Measurements from ENCODE around the gene CRADD. TPM values are rescaled to one million over a fixed set of nuclear protein-coding genes. Genes with fewer than 3 reads are reported as not detected.

Gene CRADD
- total and polyA plus RNA-seq, 10 of the 15 experiments (the other 5 are each of a cell fraction or from before 2014, with no cell fraction given): 7.6 to 15.5 (median 11.7) TPM

DNA sequence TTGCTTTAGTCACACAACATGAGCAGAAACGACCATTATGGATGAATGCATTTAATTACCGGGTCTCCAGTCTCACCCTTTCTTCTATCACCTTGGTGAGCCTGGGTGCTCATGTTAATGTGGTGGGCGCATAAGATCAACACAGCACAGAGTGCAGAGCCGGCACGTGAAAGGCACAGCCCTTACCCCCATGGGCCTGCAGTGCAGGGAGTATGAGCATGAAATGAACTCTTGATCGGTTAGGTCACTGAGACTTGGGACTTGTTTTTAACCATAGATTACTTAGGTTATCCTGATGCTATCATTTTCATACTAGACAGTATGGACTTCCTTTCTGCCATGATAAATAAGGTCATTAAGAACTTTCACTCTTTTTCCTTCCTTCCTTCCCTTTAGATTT lies 156.8 kb downstream of the CRADD start:
- Histone ChIP-seq H3K79me2 (ENCODE audit: control insufficient read depth, insufficient read depth, low read length) (no peaks in the 10 kb centered on the region), H3K36me3 (ENCODE audit: control insufficient read depth in 2 of 2, insufficient read depth in 2 of 2, low read length in 1 of 2) (no peaks in the 10 kb centered on the region), H3K9ac (ENCODE audit: control insufficient read depth, insufficient read depth, low read length) (no peak overlapping the region), H3K27ac (ENCODE audit: control insufficient read depth, insufficient read depth) (no peak overlapping the region), H3K9me3 (replicated peaks; ENCODE audit: control insufficient read depth, insufficient read depth, low read length) (no peaks in the 10 kb centered on the region), H3K4me2 (ENCODE audit: control insufficient read depth, insufficient read depth) (no peak overlapping the region), H4K20me1 (ENCODE audit: control insufficient read depth, insufficient read depth) (no peaks in the 10 kb centered on the region), H3K4me1 (ENCODE audit: control insufficient read depth, insufficient read depth, low read length) (no peaks in the 10 kb centered on the region), H3K4me3 (no peak overlapping the region), H3K27me3 (replicated peaks in 1 of 2; ENCODE audit: control insufficient read depth in 2 of 2, insufficient read depth in 2 of 2, low read length in 1 of 2) (no peaks in the 10 kb centered on the region), H2AFZ (ENCODE audit: control insufficient read depth, low read depth, low read length) (no peak overlapping the region)
- ChIA-PET CTCF (no interaction called here), SMC1A (ENCODE audit: uncharacterized antibody, unreplicated experiment) (interaction anchor here (2.6 kb wide), 1 partner anchor 9 kb away, joined by 9 read pairs; no protein-coding TSS in a partner anchor), RAD21 (ENCODE audit: unreplicated experiment) (no interaction called here), POLR2A (no interaction called here)
- WGBS (ENCODE audit: insufficient coverage, insufficient replicate concordance, low lambda C conversion rate, missing lambda C conversion rate): 82% methylated on average over 6 of the region's 6 CpGs
- FAIRE-seq (peak; percentile 65), ATAC-seq (no peak), DNase-seq (ENCODE audit: low read depth, low spot score) (no peak)
- no TSS peak for BruUV-seq (replicated peaks)
- TF ChIP-seq, protein P1, sequence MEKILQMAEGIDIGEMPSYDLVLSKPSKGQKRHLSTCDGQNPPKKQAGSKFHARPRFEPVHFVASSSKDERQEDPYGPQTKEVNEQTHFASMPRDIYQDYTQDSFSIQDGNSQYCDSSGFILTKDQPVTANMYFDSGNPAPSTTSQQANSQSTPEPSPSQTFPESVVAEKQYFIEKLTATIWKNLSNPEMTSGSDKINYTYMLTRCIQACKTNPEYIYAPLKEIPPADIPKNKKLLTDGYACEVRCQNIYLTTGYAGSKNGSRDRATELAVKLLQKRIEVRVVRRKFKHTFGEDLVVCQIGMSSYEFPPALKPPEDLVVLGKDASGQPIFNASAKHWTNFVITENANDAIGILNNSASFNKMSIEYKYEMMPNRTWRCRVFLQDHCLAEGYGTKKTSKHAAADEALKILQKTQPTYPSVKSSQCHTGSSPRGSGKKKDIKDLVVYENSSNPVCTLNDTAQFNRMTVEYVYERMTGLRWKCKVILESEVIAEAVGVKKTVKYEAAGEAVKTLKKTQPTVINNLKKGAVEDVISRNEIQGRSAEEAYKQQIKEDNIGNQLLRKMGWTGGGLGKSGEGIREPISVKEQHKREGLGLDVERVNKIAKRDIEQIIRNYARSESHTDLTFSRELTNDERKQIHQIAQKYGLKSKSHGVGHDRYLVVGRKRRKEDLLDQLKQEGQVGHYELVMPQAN (conservative IDR thresholded peaks at IDR 0.05): no peak
- TF ChIP-seq ETV6 (conservative IDR thresholded peaks at IDR 0.05 in 1 of 2, IDR thresholded peaks at IDR 0.05 in 1 of 2; ENCODE audit: borderline replicate concordance in 1 of 2, low read depth in 1 of 2) (no peak), SMC3 (IDR thresholded peaks at IDR 0.05; ENCODE audit: borderline replicate concordance, low read length) (no peak), CHD2 (IDR thresholded peaks at IDR 0.05; ENCODE audit: borderline replicate concordance, low read depth, low read length) (no peak), BACH1 (IDR thresholded peaks at IDR 0.05; ENCODE audit: borderline replicate concordance) (no peak), ASH2L (IDR thresholded peaks at IDR 0.05; ENCODE audit: borderline replicate concordance, low read depth) (no peak), HCFC1 (IDR thresholded peaks at IDR 0.05; ENCODE audit: low read length) (no peak), YBX1 (IDR thresholded peaks at IDR 0.05) (no peak)
- TF ChIP-seq, protein P2, sequence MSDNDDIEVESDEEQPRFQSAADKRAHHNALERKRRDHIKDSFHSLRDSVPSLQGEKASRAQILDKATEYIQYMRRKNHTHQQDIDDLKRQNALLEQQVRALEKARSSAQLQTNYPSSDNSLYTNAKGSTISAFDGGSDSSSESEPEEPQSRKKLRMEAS (IDR thresholded peaks at IDR 0.05; ENCODE audit: low read depth, low read length): no peak
- TF ChIP-seq, protein P3, sequence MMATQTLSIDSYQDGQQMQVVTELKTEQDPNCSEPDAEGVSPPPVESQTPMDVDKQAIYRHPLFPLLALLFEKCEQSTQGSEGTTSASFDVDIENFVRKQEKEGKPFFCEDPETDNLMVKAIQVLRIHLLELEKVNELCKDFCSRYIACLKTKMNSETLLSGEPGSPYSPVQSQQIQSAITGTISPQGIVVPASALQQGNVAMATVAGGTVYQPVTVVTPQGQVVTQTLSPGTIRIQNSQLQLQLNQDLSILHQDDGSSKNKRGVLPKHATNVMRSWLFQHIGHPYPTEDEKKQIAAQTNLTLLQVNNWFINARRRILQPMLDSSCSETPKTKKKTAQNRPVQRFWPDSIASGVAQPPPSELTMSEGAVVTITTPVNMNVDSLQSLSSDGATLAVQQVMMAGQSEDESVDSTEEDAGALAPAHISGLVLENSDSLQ (IDR thresholded peaks at IDR 0.05): no peak
- TF ChIP-seq, protein P4, sequence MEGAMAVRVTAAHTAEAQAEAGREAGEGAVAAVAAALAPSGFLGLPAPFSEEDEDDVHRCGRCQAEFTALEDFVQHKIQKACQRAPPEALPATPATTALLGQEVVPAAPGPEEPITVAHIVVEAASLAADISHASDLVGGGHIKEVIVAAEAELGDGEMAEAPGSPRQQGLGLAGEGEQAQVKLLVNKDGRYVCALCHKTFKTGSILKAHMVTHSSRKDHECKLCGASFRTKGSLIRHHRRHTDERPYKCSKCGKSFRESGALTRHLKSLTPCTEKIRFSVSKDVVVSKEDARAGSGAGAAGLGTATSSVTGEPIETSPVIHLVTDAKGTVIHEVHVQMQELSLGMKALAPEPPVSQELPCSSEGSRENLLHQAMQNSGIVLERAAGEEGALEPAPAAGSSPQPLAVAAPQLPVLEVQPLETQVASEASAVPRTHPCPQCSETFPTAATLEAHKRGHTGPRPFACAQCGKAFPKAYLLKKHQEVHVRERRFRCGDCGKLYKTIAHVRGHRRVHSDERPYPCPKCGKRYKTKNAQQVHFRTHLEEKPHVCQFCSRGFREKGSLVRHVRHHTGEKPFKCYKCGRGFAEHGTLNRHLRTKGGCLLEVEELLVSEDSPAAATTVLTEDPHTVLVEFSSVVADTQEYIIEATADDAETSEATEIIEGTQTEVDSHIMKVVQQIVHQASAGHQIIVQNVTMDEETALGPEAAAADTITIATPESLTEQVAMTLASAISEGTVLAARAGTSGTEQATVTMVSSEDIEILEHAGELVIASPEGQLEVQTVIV (IDR thresholded peaks at IDR 0.05; ENCODE audit: borderline replicate concordance, partially characterized antibody): no peak
- TF ChIP-seq, protein P5, sequence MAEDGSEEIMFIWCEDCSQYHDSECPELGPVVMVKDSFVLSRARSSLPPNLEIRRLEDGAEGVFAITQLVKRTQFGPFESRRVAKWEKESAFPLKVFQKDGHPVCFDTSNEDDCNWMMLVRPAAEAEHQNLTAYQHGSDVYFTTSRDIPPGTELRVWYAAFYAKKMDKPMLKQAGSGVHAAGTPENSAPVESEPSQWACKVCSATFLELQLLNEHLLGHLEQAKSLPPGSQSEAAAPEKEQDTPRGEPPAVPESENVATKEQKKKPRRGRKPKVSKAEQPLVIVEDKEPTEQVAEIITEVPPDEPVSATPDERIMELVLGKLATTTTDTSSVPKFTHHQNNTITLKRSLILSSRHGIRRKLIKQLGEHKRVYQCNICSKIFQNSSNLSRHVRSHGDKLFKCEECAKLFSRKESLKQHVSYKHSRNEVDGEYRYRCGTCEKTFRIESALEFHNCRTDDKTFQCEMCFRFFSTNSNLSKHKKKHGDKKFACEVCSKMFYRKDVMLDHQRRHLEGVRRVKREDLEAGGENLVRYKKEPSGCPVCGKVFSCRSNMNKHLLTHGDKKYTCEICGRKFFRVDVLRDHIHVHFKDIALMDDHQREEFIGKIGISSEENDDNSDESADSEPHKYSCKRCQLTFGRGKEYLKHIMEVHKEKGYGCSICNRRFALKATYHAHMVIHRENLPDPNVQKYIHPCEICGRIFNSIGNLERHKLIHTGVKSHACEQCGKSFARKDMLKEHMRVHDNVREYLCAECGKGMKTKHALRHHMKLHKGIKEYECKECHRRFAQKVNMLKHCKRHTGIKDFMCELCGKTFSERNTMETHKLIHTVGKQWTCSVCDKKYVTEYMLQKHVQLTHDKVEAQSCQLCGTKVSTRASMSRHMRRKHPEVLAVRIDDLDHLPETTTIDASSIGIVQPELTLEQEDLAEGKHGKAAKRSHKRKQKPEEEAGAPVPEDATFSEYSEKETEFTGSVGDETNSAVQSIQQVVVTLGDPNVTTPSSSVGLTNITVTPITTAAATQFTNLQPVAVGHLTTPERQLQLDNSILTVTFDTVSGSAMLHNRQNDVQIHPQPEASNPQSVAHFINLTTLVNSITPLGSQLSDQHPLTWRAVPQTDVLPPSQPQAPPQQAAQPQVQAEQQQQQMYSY (CRISPR knock-in tag; IDR thresholded peaks at IDR 0.05): no peak
- in situ Hi-C loops (cut with MboI) (no loop called here), intact Hi-C loops (cut with micrococcal nuclease; ENCODE audit: unreplicated experiment) (no loop called here)

All from GM12878 (cell line).